ENCODE measurements around the gene RSF1.

DNA sequence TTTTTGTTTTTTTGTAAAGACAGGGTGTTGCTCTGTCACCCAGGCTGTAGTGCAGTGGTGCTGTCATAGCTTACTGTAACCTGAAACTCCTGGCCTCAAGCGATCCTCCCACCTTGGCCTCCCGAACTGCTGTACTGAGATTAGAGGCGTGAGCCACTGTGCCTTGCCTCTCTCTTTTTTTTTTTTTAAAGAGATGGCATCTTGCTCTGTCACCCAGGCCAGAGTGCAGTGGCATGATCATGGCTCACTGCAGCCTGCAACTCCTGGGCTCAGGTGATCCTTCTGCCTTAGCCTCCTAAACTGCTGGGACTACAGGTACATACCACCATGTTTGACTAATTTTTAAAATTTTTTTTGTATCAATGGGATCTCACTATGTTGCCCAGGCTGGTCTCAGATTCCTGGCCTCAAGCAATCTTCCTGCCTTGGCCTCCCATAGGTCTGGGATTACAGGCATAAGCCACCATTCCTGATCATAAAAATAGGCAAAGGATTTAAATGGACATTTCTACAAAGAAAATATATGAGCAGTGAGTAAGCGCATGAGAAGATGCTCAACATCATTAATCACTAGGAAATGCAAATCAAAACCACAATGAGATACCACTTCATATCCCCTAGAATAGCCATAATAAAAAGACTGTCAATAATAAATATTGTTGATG lies 165.6 kb downstream of the RSF1 start:
- TF ChIP-seq, protein P1, sequence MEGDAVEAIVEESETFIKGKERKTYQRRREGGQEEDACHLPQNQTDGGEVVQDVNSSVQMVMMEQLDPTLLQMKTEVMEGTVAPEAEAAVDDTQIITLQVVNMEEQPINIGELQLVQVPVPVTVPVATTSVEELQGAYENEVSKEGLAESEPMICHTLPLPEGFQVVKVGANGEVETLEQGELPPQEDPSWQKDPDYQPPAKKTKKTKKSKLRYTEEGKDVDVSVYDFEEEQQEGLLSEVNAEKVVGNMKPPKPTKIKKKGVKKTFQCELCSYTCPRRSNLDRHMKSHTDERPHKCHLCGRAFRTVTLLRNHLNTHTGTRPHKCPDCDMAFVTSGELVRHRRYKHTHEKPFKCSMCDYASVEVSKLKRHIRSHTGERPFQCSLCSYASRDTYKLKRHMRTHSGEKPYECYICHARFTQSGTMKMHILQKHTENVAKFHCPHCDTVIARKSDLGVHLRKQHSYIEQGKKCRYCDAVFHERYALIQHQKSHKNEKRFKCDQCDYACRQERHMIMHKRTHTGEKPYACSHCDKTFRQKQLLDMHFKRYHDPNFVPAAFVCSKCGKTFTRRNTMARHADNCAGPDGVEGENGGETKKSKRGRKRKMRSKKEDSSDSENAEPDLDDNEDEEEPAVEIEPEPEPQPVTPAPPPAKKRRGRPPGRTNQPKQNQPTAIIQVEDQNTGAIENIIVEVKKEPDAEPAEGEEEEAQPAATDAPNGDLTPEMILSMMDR (conservative IDR thresholded peaks at IDR 0.05; ENCODE audit: low read depth in 2 of 2): no peak
- no peak for TF ChIP-seq EZH2 (IDR thresholded peaks at IDR 0.05; ENCODE audit: low read depth, unreplicated experiment)
- TF ChIP-seq POLR2AphosphoS5 (IDR thresholded peaks at IDR 0.05; ENCODE audit: low read depth): no peak

Measured in GM23338 (cell line).